Upper lobe of left lung (tissue), 6 donors: ENCODE measurements around the gene PRM1. TPM values are rescaled to one million over a fixed set of nuclear protein-coding genes. Genes with fewer than 3 reads are reported as not detected.

Experiments
- ATAC-seq, 2 donors: fragments of 200-7000 bp; cut with Tn5 transposase; one replicate each; pipeline ENCODE4 v1.9.1; 2022; ENCODE audit warnings: mild to moderate bottlenecking in 2 of 2, moderate library complexity in 2 of 2; ENCODE audit not compliant: low FRiP score in 2 of 2
- DNase-seq, 2 donors: peaks; one replicate each; pipeline ENCODE4 v3.0.0-alpha.2; 2019 to 2020
- H3K27ac ChIP-seq, 4 donors: fragments of 200-600 bp; sonication (generic); one replicate each; pipeline ENCODE4 v1.5.1; 2016 to 2019
- H3K27me3 ChIP-seq, 4 donors: fragments of 200-600 bp; sonication (generic); one replicate each; pipeline ENCODE4 v1.5.1; 2017 to 2019
- H3K36me3 ChIP-seq, 4 donors: fragments of 200-600 bp; sonication (generic); one replicate each; pipeline ENCODE4 v1.5.1; 2016 to 2019
- H3K4me1 ChIP-seq, 4 donors: fragments of 200-600 bp; sonication (generic); one replicate each; pipeline ENCODE4 v1.5.1; 2018 to 2019
- H3K4me3 ChIP-seq, 4 donors: fragments of 200-600 bp; sonication (generic); one replicate each; pipeline ENCODE4 v1.5.1; 2017 to 2019; ENCODE audit warnings: mild to moderate bottlenecking in 2 of 4, moderate library complexity in 1 of 4
- H3K9me3 ChIP-seq, 4 donors: fragments of 200-600 bp; sonication (generic); one replicate each; pipeline ENCODE4 v1.5.1; 2018 to 2019
- EP300 ChIP-seq, 4 donors: sonication (generic); formaldehyde crosslinking; IDR thresholded peaks; one replicate each; pipeline ENCODE4 v1.5.1; 2017; ENCODE audit warnings: antibody characterized with exemption in 4 of 4, control low read depth in 2 of 4
- POLR2A ChIP-seq, 4 donors: fragments of 450-650 bp; IDR thresholded peaks; one replicate each; pipeline ENCODE4 v1.5.1; 2016 to 2017; ENCODE audit warnings: antibody characterized with exemption in 4 of 4, mild to moderate bottlenecking in 2 of 4
- POLR2AphosphoS5 ChIP-seq, 2 donors: sonication (generic); formaldehyde crosslinking; IDR thresholded peaks; one replicate each; pipeline ENCODE4 v1.5.1; 2017; ENCODE audit warnings: antibody characterized with exemption in 2 of 2
- WGBS, 2 donors: methylation state at CpG; one replicate each; pipeline ENCODE4 v1.1.5; 2017 to 2018; 5-methylcytosine and 5-hydroxymethylcytosine counted together
- total RNA-seq, 6 donors: library from RNA; depleted of rRNA in 4 of 6; stranded (reverse); fragments of >200 nt in 4 of 6; gene quantifications; one replicate each; pipeline versions ENCODE4 v1.1.0 to v1.2.1, GENCODE V29; 2016 to 2021
- TF ChIP-seq, protein P1 (sequence below), 6 experiments: fragments of 450-650 bp in 4 of 6; fragments of 200-600 bp in 2 of 6; sonication (generic) in 2 of 6; IDR thresholded peaks; one replicate each; pipeline ENCODE4 v1.5.1; 2016 to 2019; ENCODE audit warnings: antibody characterized with exemption in 6 of 6
- donor health status: DM: no; HTN: no; CAD: no; lungs with moderate emphysema.
- donor health status: DM: no; HTN: yes; CAD: no; lungs with severe emphysema.

Gene PRM1
- total RNA-seq, 6 donors from 2014 or later, result not detected

DNA sequence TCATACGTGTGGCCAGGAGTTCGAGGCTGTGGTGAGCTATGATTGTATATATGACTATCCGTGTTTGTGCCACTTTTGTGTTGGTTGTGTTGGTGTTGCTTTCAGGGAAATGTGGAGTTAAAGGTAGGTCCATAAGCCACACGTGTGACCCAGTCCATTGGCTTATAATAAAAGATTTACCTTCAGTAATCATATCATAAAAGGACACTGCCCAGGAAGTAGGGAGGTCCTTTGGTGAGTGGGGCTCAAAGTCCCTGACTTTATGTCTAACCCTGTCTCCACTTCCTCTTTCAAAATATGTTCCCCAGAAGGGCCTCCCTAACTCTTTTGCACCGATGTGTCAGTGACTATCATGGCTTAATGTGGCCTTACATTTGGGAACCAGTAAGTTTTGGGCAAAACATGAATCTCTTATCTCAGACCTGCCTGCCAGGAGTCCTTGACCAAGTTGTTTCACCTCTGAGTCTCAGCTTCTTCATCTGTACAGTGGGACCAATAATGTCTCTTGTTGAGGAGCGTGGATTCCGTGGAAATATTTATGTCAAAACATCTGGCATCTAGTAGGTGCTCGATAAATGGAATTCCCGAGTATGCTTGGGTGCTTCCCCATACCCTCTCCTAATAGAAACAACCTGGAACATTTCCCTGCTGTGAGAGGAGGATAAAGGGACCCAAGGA is 16.8 kb downstream of the PRM1 start:
- Histone ChIP-seq H3K27me3 (no peaks in the 10 kb centered on the region), H3K9me3 (no peaks in the 10 kb centered on the region), H3K27ac (no peak overlapping the region), H3K4me1 (peaks cover 2 to 12% (median 5%) of the 10 kb centered on the region in 4 donors), H3K4me3 (no peak overlapping the region), H3K36me3 (no peaks in the 10 kb centered on the region)
- WGBS, 2 donors, result 72 to 77% methylated on average over 9 of the region's 9 CpGs
- TF ChIP-seq POLR2A (IDR thresholded peaks at IDR 0.05) (no peak), POLR2AphosphoS5 (IDR thresholded peaks at IDR 0.05) (no peak), EP300 (IDR thresholded peaks at IDR 0.05) (no peak)
- TF ChIP-seq, protein P1, sequence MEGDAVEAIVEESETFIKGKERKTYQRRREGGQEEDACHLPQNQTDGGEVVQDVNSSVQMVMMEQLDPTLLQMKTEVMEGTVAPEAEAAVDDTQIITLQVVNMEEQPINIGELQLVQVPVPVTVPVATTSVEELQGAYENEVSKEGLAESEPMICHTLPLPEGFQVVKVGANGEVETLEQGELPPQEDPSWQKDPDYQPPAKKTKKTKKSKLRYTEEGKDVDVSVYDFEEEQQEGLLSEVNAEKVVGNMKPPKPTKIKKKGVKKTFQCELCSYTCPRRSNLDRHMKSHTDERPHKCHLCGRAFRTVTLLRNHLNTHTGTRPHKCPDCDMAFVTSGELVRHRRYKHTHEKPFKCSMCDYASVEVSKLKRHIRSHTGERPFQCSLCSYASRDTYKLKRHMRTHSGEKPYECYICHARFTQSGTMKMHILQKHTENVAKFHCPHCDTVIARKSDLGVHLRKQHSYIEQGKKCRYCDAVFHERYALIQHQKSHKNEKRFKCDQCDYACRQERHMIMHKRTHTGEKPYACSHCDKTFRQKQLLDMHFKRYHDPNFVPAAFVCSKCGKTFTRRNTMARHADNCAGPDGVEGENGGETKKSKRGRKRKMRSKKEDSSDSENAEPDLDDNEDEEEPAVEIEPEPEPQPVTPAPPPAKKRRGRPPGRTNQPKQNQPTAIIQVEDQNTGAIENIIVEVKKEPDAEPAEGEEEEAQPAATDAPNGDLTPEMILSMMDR (IDR thresholded peaks at IDR 0.05), result no peak
- no peak for DNase-seq
- ATAC-seq, result no peak

DNA sequence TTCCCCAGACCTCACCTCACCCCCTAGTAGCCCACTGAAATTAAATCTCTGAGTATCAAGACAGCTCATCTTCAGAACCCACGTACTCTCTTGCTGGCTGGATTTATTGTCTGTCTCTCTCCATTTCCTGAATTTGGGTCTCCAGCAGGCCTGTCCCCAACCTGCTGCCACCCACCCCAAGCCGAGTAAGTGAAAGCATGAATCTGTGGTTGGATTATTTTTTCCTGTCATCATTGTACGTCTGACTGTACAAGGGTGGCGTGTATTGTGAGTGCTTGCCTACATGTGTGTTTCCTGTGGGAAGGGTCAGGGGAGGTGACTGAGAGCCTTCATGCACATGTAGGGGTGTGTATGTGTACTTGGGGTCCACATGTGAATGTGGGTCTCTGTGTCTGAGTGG is 17.4 kb downstream of the PRM1 start:
- H3K27me3 ChIP-seq, result no peaks in the 10 kb centered on the region
- H3K36me3 ChIP-seq, result no peaks in the 10 kb centered on the region
- 44 to 59% methylated on average over 4 of the region's 4 CpGs for WGBS, 2 donors
- DNase-seq (no peak), ATAC-seq (no peak)
- no peaks in the 10 kb centered on the region for H3K9me3 ChIP-seq
- no peak overlapping the region for H3K27ac ChIP-seq
- TF ChIP-seq POLR2A (IDR thresholded peaks at IDR 0.05), result no peak
- TF ChIP-seq EP300 (IDR thresholded peaks at IDR 0.05), result no peak
- no peak for TF ChIP-seq POLR2AphosphoS5 (IDR thresholded peaks at IDR 0.05)
- TF ChIP-seq, protein P1 (IDR thresholded peaks at IDR 0.05), result no peak
- peaks cover 8 to 18% (median 11%) of the 10 kb centered on the region in 4 donors for H3K4me1 ChIP-seq
- H3K4me3 ChIP-seq, result no peak overlapping the region

DNA sequence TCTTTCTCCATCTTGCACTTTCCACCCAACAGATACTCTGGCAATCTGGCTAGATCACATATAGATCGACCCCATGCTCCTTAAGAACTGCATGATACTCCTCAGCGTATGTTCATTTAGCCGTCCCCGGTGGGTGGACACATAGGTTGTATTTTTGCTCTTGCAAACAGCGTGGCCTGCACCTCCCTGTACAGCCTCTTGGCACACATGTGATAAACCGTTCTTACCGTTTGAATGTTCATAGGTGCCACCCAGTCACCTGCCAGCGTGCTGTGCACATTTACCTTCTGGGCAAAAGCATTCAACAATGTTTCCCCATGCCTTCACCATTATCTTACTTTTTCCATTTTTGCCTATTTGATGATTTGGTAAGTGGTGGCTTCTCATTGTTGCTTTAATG is 18.2 kb downstream of the PRM1 start:
- DNase-seq, result no peak
- Histone ChIP-seq H3K4me1 (peaks cover 13 to 25% (median 17%) of the 10 kb centered on the region in 4 donors), H3K36me3 (no peaks in the 10 kb centered on the region), H3K9me3 (no peaks in the 10 kb centered on the region), H3K4me3 (no peak overlapping the region), H3K27me3 (no peaks in the 10 kb centered on the region), H3K27ac (no peak overlapping the region)
- no peak for ATAC-seq
- WGBS, 2 donors, result 86 to 89% methylated on average over 8 of the region's 8 CpGs
- TF ChIP-seq EP300 (IDR thresholded peaks at IDR 0.05), result no peak
- TF ChIP-seq, protein P1 (IDR thresholded peaks at IDR 0.05), result no peak
- TF ChIP-seq POLR2AphosphoS5 (IDR thresholded peaks at IDR 0.05), result no peak
- no peak for TF ChIP-seq POLR2A (IDR thresholded peaks at IDR 0.05)

DNA sequence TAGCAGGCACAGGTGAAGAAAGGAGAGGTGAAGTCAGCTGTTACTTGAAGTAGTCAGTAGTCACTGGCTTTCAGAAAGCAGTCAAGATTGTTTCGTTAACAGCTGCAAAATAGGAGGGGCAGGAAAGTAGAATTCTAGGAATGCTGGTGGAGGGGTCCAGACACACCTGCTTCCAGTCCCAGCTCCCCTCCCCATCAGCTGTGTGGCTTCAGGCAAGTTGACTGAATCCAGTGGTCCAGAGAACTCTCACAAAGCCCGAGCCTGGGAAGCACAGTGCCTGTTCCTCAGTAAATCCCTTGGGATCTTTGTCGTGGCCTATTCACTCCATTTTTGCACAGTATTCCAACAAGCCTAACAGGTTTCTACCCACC is 20.5 kb downstream of the PRM1 start:
- H3K4me1 ChIP-seq, result peaks cover 23 to 35% (median 27%) of the 10 kb centered on the region in 4 donors
- H3K27me3 ChIP-seq, result no peaks in the 10 kb centered on the region
- ATAC-seq (no peak), DNase-seq (no peak)
- no peak overlapping the region for H3K27ac ChIP-seq
- TF ChIP-seq, protein P1 (IDR thresholded peaks at IDR 0.05), result no peak
- no peak for TF ChIP-seq EP300 (IDR thresholded peaks at IDR 0.05)
- TF ChIP-seq POLR2A (IDR thresholded peaks at IDR 0.05), result no peak
- no peak for TF ChIP-seq POLR2AphosphoS5 (IDR thresholded peaks at IDR 0.05)
- WGBS, 2 donors, result 79 to 89% methylated on average over 3 of the region's 3 CpGs
- H3K9me3 ChIP-seq, result no peaks in the 10 kb centered on the region
- H3K4me3 ChIP-seq, result no peak overlapping the region
- no peaks in the 10 kb centered on the region for H3K36me3 ChIP-seq
